ENCODE data around the gene COQ6. TPM values are rescaled to one million over a fixed set of nuclear protein-coding genes. Genes with fewer than 3 reads are reported as not detected.
"Not testable (repeated sequence)": the region's sequence is repeated elsewhere in the genome, so short reads cannot be mapped to it uniquely, and the experiment has no call there.

The COQ6 gene
- 10 to 100 TPM; 31.3 to 36.1 TPM for total RNA-seq
- long read RNA-seq, transcript COQ6-201 (12 exons, 2,118 nt): major isoform, 66 of 85 reads
- long read RNA-seq, partial matches to known transcripts: 5 of 85 reads
- long read RNA-seq, other reads (novel, unspliced or antisense): 13 of 85 reads

DNA sequence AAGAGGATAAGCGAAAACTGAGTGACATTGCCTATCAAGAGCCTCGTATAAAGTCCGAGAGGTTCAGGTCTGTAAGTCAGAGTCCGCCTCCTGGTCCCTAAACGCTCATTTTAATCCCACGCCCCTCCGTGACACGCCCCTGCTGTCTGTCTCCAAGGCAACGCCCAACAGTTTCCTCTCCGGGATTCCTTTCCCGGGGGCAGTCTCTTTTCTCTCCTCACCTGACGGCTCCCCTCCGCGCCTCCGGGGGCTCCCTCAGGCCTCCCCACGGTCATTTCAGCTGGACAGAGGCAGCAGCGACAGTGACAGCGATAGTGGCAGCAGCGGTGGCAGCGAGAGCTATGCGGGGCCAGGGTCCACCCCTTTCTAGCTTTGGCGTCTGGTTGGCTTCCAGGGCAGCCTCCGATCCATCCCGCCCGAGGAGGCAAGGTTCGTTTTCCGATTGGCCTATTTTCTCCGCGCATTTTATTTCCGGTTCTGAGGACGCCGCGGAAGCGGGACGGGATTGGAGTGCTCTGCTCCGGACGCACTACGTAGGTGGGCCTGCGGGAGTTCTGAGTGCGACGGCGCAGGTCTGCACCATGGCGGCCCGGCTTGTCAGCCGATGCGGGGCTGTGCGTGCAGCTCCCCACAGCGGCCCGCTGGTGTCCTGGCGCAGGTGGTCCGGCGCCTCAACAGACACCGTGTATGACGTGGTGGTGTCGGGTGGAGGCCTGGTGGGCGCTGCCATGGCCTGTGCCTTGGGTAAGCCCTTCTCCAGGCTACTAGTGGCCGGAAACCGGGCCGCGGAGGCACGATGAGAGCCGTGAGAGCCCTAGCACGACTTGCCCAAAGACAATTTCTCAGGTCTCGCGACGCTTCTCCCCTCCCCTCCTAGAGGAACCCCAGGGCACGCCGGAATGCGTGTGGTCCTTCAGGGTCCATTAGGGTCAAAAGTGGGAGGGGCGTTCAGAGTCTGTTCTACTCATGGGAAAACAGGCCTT is at the start of gene COQ6, which contains the start of gene FAM161B:
TSS of gene COQ6 (plus strand) at position 551 of the 983 bp plus-strand sequence. CDS start at position 582, 31 bp downstream.
TSS of gene FAM161B (minus strand) at position 343 of the 983 bp plus-strand sequence. CDS start at position 275, 68 bp downstream.
- peak; percentile 95 for DNase-seq
- ATAC-seq: peak; percentile 98 to 99
- intact Hi-C loops (cut with DNase I): no loop called here

GRCh38 chr14:73903028-73903427 is 47.1 kb upstream of the COQ6 start:
- DNase-seq: no peak
- intact Hi-C loops (cut with DNase I): no loop called here
- ATAC-seq: no peak

- DNase-seq (no peak), ATAC-seq (peak in 1 of 2 donors; percentile 45)
- intact Hi-C loops (cut with DNase I): no loop called here
These were observed 40.4 kb upstream of the COQ6 start for GRCh38 chr14:73909681-73910080.

DNA sequence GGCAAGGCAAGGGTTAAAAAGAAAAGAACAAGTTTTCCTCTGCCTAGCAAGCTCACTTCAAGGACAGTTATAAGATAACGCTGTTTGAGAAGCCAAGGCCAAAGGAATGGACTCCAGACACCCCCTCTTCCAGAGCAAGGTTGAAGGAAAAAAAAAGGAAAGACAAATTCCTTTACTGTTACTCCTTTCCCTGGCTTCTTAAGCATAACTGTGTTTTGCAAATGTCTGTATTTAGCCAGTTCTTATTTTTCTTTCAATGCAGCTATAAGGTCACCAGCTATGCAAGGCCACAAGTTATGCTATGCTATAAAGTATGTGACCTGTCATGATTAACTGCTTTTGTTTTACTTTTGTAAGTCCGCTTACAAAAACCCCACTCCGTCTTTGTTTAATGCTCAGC is 36.8 kb upstream of the COQ6 start:
- intact Hi-C loops (cut with DNase I): no loop called here
- no peak for DNase-seq
- ATAC-seq: no peak

- DNase-seq (no peak), ATAC-seq (no peak)
- intact Hi-C loops (cut with DNase I): no loop called here
These were observed 33.8 kb upstream of the COQ6 start for GRCh38 chr14:73916324-73916723.

DNA sequence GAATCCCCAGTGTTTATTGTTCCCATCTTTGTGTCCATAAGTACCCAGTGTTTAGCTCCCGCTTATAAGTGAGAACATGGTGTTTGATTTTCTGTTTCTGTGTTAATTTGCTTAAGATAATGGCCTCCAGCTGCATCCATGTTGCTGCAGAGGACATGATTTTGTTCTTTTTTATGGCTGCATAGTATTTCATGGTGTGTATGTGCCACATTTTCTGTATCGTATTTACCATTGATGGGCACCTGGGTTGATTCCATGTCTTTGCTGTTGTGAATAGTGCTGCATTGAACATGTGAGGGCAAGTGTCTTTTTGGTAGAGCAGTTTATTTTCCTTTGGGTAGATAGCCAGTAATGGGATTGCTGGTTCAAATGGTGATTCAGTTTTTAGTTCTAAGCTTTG is 30.6 kb upstream of the COQ6 start:
- DNase-seq; ATAC-seq; intact Hi-C loops (cut with DNase I): not testable (repeated sequence)

DNA sequence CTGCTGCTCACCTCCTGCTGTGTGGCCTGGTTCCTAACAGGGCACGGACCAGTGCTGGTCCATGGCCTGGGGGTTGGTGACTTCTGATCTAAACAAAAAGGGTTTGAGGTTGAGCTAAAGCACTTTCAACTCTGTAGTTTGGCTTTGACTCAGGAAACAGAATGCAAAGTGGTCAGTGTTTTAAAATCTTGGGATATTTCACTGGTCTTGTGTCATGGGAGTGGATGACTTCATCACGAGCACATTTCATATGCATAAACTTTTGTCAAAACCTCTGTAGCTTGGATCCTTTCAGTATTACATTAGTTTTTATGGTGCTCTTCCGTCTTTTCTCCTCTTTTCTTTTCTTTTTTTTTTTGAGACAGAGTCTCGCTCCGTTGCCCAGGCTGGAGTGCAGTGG is 25.8 kb upstream of the COQ6 start:
- DNase-seq (no peak), ATAC-seq (no peak)
- intact Hi-C loops (cut with DNase I): no loop called here

DNA sequence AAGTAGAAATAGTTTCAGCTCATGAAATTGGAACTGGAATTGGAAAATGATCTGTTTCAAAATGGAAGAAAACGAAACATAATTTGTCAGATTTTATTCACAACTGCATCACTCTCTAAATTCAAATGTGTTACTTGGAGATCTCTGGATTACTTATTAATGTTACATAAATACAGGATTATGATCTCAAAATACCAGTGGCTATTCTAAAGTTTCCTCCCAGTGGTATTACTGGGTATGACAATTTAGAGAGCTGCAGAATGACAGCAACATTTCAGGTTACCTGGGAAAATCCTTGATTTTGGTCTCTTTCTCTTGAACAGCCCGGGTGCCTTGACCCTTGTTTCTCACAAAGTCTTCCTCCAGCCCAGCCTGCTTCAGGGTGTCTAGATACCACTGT is 14.4 kb upstream of the COQ6 start:
- intact Hi-C loops (cut with DNase I): no loop called here
- DNase-seq: no peak
- no peak for ATAC-seq

DNA sequence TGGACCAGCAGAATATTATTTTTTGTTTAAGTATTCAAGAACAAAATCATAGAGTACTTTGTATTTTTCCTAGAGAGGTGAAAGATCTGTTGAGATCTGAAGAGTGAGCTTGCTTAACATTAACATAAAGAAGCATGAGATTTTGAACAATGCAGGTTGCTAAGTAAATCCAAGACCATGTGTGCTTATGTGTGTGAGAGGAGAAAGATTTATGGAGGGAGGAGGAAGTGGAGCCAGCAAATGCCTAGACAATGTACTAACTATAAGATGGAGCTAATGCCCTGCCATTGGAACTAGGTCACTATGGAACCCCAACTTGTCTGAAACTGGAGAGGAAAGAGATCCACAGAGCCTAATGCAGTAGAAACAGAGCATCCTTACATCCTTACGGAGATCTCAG is 13.6 kb upstream of the COQ6 start:
- ATAC-seq (no peak), DNase-seq (no peak)
- intact Hi-C loops (cut with DNase I): no loop called here

GRCh38 chr14:73937012-73937411 is 13.1 kb upstream of the COQ6 start:
- intact Hi-C loops (cut with DNase I): no loop called here
- ATAC-seq: no peak
- no peak for DNase-seq

- intact Hi-C loops (cut with DNase I): no loop called here
- ATAC-seq (no peak), DNase-seq (no peak)
These were observed 7.9 kb upstream of the COQ6 start for GRCh38 chr14:73942180-73942579.

DNA sequence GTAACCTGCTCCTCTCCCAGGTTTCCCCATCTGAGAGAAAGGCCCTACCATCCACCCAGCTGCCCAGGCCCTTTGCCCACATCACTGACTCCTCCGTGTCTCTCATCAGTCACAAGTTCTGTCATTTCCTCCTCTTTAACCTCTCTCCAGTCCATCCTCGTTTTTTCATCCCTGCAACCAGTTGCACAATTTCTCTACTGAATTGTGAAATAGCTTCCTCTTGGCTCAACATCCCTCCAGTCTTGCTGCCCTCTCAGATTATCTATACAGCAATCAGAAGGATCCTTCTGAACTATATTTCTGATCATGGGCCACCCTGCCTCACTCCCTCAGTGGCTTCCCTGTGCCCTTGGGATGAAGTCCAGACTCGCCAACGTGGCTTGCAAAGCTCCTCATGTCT is 7.0 kb upstream of the COQ6 start:
- DNase-seq (no peak), ATAC-seq (peak; percentile 69 to 78)
- intact Hi-C loops (cut with DNase I): no loop called here

DNA sequence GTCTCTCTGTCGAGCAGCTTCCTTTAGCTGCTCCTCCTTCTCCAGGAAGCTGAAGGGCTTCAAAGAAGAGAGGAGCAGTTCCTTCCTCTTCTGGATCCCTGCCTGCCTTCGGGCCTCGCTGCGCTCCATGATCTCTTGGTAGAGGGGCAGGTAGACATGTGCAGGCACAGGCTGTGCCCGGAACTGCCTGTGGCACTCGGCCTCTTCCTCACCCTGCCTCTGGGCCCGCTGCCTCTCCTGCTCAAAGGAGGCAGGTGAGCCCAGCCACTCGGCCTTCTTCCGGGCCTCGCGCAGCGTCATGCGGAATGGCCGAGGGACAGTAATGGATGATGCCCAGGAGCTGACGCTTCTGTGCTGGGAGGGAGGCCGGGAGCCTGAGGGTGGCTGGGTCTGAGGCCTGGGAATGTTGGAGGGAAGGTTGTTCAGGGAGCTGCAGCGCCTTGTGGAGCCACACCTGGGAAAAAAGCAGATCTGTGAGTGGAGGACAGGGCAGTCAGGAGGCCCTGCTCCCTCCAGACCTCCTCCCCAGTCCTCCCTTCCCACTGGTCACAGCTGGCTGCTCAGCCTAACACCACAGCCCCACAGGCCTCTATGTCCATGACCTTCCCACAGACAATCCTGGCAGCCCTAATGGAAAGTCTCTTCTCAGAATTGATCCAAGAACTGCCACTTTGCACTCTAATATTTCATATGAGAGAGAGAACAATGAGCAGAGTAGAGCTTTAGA is 5.5 kb upstream of the COQ6 start:
- no peak for ATAC-seq
- intact Hi-C loops (cut with DNase I): no loop called here
- DNase-seq: no peak

GRCh38 chr14:73945159-73945670 is 4.9 kb upstream of the COQ6 start:
- intact Hi-C loops (cut with DNase I): no loop called here
- no peak for DNase-seq
- no peak for ATAC-seq

DNA sequence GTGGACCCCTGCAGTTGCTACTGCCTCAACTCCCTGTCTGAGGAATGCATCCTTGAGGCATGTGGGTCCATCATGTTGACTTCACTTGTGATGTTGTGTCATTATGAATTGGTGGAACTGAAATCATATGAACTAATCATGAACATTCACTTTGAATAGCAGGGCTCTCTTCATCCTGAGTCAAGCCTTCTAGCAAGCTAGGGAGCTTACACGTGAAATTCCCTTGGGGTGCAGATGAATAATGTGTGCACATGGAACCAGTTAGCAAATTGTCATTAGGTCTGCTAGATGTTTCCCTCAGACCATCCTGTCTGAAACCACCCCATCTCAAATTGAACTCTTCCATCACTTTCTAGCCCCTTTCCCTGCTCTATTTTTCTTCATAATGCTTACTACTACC is 3.6 kb downstream of the COQ6 start:
- DNase-seq: no peak
- no peak for ATAC-seq
- intact Hi-C loops (cut with DNase I): no loop called here

DNA sequence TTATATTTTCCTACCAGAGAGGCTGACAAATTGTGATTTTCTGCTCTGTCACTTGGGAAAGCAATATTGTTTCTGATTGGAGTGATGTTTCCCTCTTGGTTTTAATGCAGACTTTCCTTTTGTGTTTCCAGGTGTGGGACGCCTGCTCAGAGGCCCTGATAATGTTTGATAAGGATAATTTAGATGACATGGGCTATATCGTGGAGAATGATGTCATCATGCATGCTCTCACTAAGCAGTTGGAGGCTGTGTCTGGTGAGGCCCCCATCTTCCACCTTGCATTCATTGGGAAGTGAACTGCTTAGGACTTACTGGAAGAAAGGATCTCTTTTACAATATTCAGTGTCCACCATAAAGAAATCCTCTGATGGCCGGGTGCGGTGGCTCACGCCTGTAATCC is 5.6 kb downstream of the COQ6 start:
- ATAC-seq (no peak), DNase-seq (no peak)
- intact Hi-C loops (cut with DNase I): no loop called here

DNA sequence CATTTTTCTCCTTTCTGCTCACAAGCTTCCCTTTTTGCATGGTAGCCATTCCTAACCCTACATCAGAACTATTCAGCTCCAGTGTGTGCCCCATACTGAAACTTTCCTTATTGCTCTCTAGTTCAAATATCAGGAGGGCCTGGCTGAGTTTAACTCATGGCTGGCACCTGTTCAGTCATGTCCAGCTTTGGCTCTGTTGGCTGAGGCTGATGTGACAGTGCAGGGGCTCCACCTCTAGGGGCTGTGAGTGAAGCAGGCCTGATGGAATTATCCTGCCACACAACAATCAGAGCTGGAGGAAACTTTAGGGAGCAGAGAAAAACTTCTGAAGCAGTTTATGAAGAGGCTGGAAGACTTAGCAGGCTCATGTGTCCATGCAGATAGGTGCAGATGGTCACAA is 8.5 kb downstream of the COQ6 start:
- ATAC-seq (no peak), DNase-seq (no peak)
- intact Hi-C loops (cut with DNase I): no loop called here

GRCh38 chr14:73961192-73961591 is 11.1 kb downstream of the COQ6 start:
- ATAC-seq (no peak), DNase-seq (no peak)
- intact Hi-C loops (cut with DNase I): no loop called here

- DNase-seq: no peak
- intact Hi-C loops (cut with DNase I): no loop called here
- ATAC-seq: no peak
These were observed 15.1 kb downstream of the COQ6 start for GRCh38 chr14:73965216-73965615.

DNA sequence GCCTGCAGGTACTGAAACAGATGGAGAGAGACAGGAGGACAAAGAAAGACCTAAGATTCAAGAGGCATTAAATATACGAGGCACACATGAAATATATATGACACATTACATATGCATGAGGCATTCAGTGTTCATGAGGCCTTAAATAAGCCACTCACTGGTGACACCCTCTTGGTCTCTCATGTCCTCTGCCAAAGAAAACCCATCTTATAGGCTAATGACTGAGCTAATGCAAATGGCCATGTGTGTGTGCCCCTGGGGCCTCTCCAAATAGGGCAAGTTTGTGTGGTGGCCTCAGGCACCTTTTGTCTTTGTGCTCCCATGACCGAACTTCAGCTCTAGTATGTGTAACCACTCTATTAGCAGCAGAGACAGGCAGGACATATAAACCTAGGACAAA is 18.8 kb downstream of the COQ6 start:
- intact Hi-C loops (cut with DNase I): no loop called here
- DNase-seq (no peak), ATAC-seq (no peak)

Measured in left cardiac atrium (tissue), 4 donors.